CD4-positive, alpha-beta T cell treated with Interferon gamma for 1 hour (primary cell): ENCODE measurements around the gene ZNF138.

Source experiments
- DNase-seq: peaks from one replicate; pipeline ENCODE4 v3.0.0-alpha.2; 2020

ZNF138 gene

DNA sequence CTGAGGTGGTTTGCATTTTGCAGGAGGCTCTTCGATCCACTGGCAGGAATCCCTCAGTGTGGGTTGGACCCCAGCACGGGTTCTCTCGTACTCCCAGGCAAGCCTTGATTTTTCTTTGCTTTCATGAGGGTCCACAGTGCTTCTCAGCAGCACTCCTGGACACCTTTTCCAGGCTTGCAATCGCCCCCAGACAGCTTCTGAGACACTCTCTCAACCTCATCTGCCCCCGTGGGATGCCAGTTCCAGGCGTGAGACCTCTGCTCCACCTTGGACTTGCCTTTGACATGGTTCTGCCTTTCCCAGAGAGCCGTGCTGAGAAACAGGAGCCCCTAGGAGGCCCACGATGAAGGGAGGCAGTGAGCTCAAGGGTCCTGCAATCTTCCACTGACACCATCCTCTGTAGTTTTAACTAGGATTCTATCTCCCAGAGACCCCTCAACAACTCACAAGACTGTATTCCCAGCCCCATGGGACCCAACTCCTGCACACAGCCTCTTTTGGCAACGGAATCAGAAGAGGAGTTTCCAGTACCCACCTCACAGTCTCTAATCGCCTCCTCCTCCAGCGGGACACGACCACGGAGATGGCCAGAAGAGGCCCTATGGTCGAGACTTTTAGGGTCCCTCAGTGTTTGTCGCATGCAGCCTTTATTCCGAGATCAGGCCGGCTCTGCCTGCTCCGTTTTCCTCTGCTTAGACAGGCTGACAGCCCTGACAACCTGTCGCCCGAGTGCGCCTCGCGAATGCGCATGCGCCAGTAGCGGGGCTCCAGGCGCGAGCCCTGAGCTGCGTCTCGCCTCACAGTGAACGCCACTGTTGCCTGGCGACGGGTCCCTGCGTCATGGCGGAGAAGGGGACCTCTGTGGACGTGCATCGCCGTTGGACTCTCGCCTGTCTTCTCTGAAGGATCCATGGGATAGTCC, 82.8 kb downstream of the ZNF138 start:
- peak; percentile 73 for DNase-seq

DNA sequence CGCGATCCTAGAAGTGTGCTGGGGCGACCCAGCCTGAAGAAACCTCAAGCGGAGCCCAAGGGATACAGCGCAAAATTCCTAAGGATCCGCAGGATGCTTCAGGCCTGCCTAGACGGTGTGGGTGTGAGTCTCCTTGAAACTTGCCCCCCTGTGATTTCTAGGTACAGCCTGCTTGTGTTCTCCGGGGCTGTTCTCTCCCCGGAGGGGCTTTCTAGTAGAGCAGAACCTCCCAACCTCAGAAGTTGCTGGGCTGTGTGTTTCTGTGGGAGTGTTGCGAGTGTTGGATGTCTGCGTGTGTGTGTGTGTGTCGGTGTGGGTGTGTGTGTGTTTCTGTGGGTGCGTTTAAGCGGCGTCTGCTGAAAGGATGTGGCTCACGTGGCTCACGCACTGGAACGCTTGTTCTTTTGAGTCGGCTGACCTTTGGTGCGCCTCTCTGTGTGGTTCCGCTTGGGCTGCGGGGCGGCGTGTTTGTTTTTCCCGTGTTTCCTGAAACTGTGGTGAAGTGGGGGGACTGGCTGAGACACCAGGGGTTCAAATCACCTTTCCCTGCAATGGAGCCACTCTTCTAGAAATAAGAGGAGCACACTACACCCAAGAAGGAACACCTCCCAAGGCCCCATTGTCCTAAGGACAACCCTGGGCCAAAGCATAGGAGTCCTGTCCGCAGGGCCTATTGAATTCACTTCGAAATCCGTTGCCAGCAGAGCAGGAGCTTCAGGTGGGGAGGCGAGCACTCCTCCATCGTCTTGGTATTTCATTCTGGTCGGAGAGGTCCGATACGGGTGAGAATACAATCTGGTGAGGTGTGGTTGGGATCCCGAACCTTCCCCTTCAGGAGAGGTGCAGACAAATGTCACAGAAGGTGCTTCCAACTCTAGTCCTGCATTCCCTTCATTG, 83.7 kb downstream of the ZNF138 start:
- DNase-seq, result no peak

DNA sequence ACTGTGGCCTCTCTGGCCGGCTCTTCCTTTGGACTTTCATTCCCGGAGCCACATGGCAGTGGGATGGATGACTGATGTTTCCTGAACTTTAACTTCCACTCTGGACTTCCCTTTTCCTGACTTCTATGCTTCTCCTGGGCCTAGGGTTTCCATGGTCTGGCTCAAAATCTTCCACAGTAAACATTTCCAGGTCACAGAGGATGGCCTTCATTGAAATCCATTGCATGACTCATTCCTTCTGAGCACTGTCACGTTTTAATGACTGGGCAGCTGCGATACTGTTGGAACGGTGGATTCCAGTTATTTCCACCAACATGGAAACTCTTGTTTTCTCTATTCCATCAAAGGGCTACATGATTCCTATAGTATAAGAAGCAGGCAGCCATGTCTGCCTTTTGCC, 84.5 kb downstream of the ZNF138 start:
- DNase-seq, result no peak

DNA sequence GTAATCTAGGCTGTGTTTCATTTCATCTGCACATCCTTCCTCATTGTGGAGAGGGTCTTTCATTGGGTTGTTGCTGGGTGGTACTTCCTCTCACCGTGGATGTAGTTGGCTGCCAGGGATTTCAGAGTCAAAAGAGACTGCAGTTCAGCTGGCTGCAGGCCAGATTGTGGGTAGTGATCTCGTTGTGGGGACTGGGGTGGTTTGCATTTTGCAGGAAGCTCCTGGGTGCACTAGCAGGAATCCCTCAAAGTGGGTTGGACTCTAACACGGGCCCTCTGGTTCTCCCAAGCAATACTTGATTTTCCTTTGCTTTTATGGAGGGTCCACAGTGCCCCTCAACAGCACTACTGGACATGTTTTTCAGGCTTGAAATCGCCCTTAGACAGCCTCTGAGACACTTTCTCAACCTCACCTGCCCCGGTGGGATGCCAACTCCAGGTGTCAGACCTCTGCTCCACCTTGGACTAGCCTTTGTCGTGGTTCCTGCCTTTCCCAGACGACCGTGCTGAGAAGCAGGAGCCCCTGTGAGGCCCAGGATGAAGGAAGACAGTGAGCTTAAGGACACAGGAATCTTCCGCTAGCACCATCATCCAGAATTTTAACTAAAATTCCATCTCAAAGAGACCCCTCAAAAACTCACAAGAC, 85.0 kb downstream of the ZNF138 start:
- no peak for DNase-seq

DNA sequence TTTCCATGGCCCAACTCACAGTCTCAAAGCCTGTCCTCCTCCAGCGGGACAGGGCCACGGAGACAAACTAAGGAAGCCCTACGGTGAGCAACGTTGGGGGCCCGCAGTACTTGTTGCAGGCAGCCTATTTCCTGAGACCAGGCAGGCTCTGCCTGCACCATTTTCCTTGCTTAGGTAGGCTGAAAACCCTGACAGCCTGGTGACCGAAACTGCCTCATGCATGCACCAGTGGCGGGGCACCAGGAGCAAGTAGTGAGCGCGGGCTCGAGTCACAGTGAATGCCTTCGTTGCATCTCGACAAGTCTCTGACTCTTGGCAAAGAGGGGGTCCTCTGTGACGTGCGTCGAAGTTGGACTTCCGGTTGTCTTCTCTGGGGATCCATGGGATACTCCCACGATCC, 85.6 kb downstream of the ZNF138 start:
- DNase-seq, result no peak

DNA sequence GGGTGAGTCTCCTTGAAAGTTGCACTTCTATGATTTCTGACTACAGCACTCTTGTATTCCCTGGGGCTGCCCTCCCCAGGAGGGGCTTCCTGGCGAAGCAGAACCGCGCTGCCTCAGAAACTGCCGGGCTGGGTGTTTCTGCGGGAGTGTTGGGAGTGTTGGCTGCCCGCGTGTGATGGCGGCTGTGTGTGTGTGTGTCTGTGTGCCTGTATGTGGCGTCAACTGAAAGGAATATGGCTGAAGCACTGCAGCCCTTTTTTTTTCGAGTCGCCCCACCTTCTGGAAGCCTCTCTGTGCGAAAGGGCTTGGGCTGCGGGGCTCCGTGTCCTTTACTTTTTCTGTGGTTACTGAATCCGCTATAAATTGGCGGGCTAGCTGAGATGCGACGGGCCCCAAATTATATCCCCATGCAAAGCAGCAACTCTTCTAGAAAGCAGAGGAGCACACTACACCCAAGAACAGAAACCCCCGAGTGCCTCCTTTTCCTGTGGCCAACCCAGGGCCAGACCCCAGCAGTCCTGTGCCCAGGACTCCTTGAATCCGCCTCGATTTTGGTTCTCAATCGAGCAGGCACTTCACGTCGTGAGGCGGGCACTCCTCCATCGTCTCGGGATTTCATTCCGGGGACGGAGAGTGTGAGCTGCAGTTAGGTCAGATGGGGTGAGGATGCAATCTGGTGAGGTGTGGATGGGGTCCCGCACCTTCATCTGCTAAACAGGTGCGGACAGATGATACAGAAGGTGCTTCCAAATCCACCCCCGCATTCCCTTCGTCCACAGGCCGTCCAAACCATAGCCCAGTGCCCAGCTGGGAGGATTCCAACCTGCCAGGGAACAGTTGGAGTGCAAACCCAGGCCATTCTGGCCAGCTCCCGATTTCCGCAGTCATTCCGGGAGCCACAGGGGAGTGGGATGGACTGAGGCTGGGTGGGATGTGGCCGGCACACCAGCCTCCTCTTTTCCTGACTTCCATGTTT, 86.4 kb downstream of the ZNF138 start:
- DNase-seq, result no peak

DNA sequence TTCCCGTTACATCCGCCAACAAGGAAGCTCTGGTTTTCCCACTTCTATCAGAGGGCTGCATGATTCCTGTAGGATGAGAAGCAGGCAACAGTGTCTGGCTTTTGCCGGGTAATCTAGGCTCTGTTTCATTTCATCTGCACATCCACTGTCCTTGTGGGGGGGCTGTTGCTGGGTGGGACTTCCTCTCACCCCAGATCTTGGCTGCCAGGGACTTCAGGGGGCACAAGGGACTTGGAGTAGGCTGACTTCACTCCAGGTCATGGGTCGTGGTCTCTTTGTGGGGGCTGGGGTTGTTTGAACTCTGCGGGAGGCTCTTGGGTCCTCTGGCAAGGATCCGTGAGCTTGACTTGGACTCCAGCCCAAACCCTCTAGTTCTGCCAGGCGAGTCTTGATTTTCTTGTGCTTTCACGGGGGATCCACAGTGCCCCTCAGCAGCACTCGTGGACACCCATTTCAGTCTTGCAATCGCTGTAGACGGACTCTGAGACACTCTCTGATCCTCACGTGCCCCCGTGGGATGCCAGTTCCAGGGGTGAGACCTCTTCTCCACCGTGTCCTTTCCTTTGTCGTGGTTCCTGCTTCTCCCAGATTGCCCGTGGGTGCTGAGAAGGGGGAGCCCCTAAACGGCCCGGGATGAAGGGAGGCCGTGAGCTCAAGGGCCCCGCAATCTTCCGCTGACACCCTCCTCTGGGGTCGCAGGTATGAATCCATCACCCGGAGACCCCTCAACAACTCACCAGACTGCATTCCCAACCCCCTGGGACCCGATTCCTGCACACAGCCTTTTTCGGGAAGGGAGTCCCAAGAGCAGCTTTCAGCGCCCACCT, 87.4 kb downstream of the ZNF138 start:
- DNase-seq, result no peak

DNA sequence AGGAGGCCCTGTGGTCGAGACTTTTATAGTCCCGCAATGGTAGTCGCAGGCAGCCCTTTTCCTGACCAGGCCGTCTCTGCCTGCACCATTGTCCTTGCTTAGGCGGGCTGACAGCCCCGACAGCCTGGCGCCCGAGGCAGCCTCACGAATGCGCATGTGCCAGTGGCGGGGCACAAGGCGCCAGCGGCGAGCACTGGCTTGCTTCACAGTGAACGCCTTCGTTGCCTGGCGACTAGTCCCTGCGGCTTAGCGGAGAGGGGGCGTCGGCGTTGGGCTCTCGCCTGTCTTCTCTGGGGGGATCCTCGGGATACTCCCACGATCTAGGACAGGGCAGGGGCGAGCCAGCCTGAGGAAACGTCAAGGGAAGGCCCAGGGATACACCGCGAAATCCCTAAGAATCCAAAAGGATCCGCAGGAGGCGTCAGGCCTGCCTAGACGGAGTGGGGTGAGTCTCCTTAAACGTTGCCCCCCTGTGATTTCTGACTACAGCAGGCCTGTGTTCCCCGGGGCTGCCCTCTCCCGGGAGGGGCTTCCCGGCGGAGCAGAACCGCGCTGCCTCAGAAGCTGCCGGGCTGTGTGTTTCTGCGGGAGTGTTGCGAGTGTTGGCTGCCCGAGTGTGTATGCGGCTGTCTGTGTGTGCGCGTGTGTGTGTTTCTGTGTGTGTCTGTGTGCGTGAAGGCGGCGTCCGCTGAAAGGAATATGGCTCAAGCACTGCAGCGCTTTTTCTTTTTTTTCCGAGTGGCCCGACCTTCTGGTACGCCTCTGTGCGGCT, 88.3 kb downstream of the ZNF138 start:
- DNase-seq, result peak; percentile 12
